ENCODE results near the gene LOXL1. TPM values are rescaled to one million over a fixed set of nuclear protein-coding genes. Genes with fewer than 3 reads are reported as not detected.
"Not testable (repeated sequence)": the region's sequence is repeated elsewhere in the genome, so short reads cannot be mapped to it uniquely, and the experiment has no call there.

LOXL1 gene
- total and polyA plus RNA-seq, 10 of the 15 experiments (the other 5 are each of a cell fraction or from before 2014, with no cell fraction given): 0.07 to 0.15 TPM; not detected in 8

DNA sequence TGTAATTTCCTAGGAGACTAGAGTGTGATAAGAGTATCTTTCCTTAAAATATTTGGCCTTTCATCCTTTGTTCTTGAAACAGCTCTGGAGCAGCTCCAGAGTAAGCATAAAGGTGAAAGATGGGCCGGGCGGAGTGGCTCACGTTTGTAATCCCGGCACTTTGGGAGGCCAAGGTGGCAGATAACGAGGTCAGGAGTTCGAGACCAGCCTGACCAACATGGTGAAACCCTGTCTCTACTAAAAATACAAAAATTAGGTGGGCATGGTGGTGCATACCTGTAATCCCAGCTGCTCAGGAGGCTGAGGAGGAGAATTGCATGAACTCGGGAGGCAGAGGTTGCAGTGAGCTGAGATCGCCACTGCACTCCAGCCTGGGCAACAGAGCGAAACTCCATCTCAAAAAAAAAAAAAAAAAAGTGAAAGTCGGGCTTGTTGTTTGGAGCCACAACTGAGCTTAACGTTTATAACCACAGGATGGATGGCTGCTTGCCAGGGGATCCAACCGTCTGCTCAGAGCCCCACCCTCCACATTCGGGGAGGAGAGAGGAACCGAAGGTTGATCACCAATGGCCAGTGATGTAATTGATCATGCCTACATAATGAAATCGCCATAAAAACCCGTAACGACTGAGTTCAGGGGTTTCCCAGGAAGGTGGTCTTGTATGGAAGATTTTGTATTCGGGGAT, 49.3 kb downstream of the LOXL1 start:
- CTCF ChIA-PET: interaction anchor here (0.6 to 5.9 kb wide), 13 partner anchors 9 to 346 kb away, joined by 3 to 63 read pairs (median 5); no protein-coding TSS in a partner anchor
- H4K20me1 ChIP-seq (ENCODE audit: control insufficient read depth, insufficient read depth); DNase-seq (ENCODE audit: low read depth, low spot score); H3K9me3 ChIP-seq (replicated peaks; ENCODE audit: control insufficient read depth, insufficient read depth, low read length); FAIRE-seq; BruUV-seq (replicated peaks); H2AFZ ChIP-seq (ENCODE audit: control insufficient read depth, low read depth, low read length); in situ Hi-C loops (cut with MboI); H3K79me2 ChIP-seq (ENCODE audit: control insufficient read depth, insufficient read depth, low read length); H3K4me3 ChIP-seq; H3K4me2 ChIP-seq (ENCODE audit: control insufficient read depth, insufficient read depth); H3K27me3 ChIP-seq (replicated peaks in 1 of 2; ENCODE audit: control insufficient read depth in 2 of 2, insufficient read depth in 2 of 2, low read length in 1 of 2); H3K4me1 ChIP-seq (ENCODE audit: control insufficient read depth, insufficient read depth, low read length); H3K9ac ChIP-seq (ENCODE audit: control insufficient read depth, insufficient read depth, low read length); H3K27ac ChIP-seq (ENCODE audit: control insufficient read depth, insufficient read depth); H3K36me3 ChIP-seq (ENCODE audit: control insufficient read depth in 2 of 2, insufficient read depth in 2 of 2, low read length in 1 of 2); intact Hi-C loops (cut with micrococcal nuclease; ENCODE audit: unreplicated experiment): not testable (repeated sequence)
- POLR2A ChIA-PET: interaction anchor here (0.6 to 1.2 kb wide), 5 partner anchors 10 to 441 kb away, joined by 3 to 5 read pairs (median 3); no protein-coding TSS in a partner anchor
- RAD21 ChIA-PET (ENCODE audit: unreplicated experiment): interaction anchor here (0.7 to 2.0 kb wide), 3 partner anchors 11 to 19 kb away, joined by 4 to 8 read pairs (median 6); partner anchors contain the start of gene PML
- peak; percentile 65 for TF ChIP-seq RUNX3 (IDR thresholded peaks at IDR 0.05; ENCODE audit: low read length)
- SMC1A ChIA-PET (ENCODE audit: uncharacterized antibody, unreplicated experiment): interaction anchor here (0.6 to 1.8 kb wide), 7 partner anchors 10 to 55 kb away, joined by 3 to 7 read pairs (median 3); partner anchors contain the start of gene PML
- WGBS (ENCODE audit: insufficient coverage, insufficient replicate concordance, low lambda C conversion rate, missing lambda C conversion rate): 43% methylated on average over 15 of the region's 18 CpGs
- ATAC-seq: peak; percentile 30; the same call in 1 of the 3 replicates

DNA sequence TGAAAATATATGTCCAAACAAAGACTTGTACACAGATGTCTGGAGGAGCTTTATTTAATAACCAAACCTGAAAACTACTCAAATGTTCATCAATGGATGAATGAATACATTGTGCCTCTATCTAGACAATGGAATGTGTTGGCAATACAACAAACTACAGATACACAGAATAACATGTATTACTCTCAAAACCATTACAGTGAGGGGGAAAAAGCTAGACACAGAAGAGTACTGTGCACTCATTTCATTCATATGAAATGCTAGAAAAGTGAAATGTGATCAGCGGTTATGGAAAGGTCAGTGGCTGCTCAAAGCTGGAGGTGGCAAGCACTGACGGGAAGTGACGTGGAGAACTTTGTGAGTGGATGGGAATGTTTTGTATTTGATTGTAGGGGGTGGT, 52.6 kb downstream of the LOXL1 start:
- ATAC-seq: no peak
- CTCF ChIA-PET: interaction anchor here (1.4 to 1.7 kb wide), 2 partner anchors 9 to 329 kb away, joined by 4 read pairs; no protein-coding TSS in a partner anchor
- DNase-seq (ENCODE audit: low read depth, low spot score): no peak
- no peaks in the 10 kb centered on the region; the same call in 2 of the 3 replicates for H3K9me3 ChIP-seq (replicated peaks; ENCODE audit: control insufficient read depth, insufficient read depth, low read length)
- RAD21 ChIA-PET (ENCODE audit: unreplicated experiment): interaction anchor here (1.4 to 1.8 kb wide), 2 partner anchors 9 to 16 kb away, joined by 4 to 5 read pairs; partner anchors contain the start of gene PML
- no peak overlapping the region for H3K27ac ChIP-seq (ENCODE audit: control insufficient read depth, insufficient read depth)
- no peak overlapping the region for H3K4me3 ChIP-seq
- in situ Hi-C loops (cut with MboI) (no loop called here), intact Hi-C loops (cut with micrococcal nuclease; ENCODE audit: unreplicated experiment) (no loop called here)
- no peaks in the 10 kb centered on the region for H3K27me3 ChIP-seq (replicated peaks in 1 of 2; ENCODE audit: control insufficient read depth in 2 of 2, insufficient read depth in 2 of 2, low read length in 1 of 2)
- H4K20me1 ChIP-seq (ENCODE audit: control insufficient read depth, insufficient read depth): no peaks in the 10 kb centered on the region
- peaks cover 35% of the 10 kb centered on the region for H3K4me1 ChIP-seq (ENCODE audit: control insufficient read depth, insufficient read depth, low read length)
- SMC1A ChIA-PET (ENCODE audit: uncharacterized antibody, unreplicated experiment): interaction anchor here (1.4 to 1.8 kb wide), 2 partner anchors 9 kb away, joined by 4 to 6 read pairs; no protein-coding TSS in a partner anchor
- POLR2A ChIA-PET: interaction anchor here (2.1 kb wide), 1 partner anchor 9 kb away, joined by 6 read pairs; no protein-coding TSS in a partner anchor
- no peak for FAIRE-seq
- TF ChIP-seq RUNX3 (IDR thresholded peaks at IDR 0.05; ENCODE audit: low read length) (0 out of 2 replicates have a peak, but pooled peaks have one; percentile 7), BRCA1 (IDR thresholded peaks at IDR 0.05; ENCODE audit: low read depth, low read length) (no peak), PAX8 (IDR thresholded peaks at IDR 0.05) (no peak), EED (IDR thresholded peaks at IDR 0.05; ENCODE audit: low read depth) (no peak), MYB (IDR thresholded peaks at IDR 0.05; ENCODE audit: borderline replicate concordance, low read depth, low read length) (no peak)
- TF ChIP-seq, protein P1, sequence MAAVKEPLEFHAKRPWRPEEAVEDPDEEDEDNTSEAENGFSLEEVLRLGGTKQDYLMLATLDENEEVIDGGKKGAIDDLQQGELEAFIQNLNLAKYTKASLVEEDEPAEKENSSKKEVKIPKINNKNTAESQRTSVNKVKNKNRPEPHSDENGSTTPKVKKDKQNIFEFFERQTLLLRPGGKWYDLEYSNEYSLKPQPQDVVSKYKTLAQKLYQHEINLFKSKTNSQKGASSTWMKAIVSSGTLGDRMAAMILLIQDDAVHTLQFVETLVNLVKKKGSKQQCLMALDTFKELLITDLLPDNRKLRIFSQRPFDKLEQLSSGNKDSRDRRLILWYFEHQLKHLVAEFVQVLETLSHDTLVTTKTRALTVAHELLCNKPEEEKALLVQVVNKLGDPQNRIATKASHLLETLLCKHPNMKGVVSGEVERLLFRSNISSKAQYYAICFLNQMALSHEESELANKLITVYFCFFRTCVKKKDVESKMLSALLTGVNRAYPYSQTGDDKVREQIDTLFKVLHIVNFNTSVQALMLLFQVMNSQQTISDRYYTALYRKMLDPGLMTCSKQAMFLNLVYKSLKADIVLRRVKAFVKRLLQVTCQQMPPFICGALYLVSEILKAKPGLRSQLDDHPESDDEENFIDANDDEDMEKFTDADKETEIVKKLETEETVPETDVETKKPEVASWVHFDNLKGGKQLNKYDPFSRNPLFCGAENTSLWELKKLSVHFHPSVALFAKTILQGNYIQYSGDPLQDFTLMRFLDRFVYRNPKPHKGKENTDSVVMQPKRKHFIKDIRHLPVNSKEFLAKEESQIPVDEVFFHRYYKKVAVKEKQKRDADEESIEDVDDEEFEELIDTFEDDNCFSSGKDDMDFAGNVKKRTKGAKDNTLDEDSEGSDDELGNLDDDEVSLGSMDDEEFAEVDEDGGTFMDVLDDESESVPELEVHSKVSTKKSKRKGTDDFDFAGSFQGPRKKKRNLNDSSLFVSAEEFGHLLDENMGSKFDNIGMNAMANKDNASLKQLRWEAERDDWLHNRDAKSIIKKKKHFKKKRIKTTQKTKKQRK (IDR thresholded peaks at IDR 0.05; ENCODE audit: low read depth, low read length): no peak
- H3K36me3 ChIP-seq (ENCODE audit: control insufficient read depth in 2 of 2, insufficient read depth in 2 of 2, low read length in 1 of 2): no peaks in the 10 kb centered on the region; a peak in 1 of 4 replicates
- no peak overlapping the region for H3K4me2 ChIP-seq (ENCODE audit: control insufficient read depth, insufficient read depth)
- H2AFZ ChIP-seq (ENCODE audit: control insufficient read depth, low read depth, low read length): no peak overlapping the region
- no peaks in the 10 kb centered on the region for H3K79me2 ChIP-seq (ENCODE audit: control insufficient read depth, insufficient read depth, low read length)
- H3K9ac ChIP-seq (ENCODE audit: control insufficient read depth, insufficient read depth, low read length): no peak overlapping the region
- BruUV-seq (replicated peaks): no TSS peak
- 95% methylated on average over 3 of the region's 3 CpGs for WGBS (ENCODE audit: insufficient coverage, insufficient replicate concordance, low lambda C conversion rate, missing lambda C conversion rate)
